ENCODE data around the gene ACADSB. TPM values are rescaled to one million over a fixed set of nuclear protein-coding genes. Genes with fewer than 3 reads are reported as not detected.

Gene ACADSB
- total RNA-seq, 4 donors from 2014 or later, result 3.0 to 31.4 (median 13.9) TPM

GRCh38 chr10:123039632-123039930 lies 30.8 kb downstream of the ACADSB start:
- Histone ChIP-seq H3K36me3 (no peaks in the 10 kb centered on the region), H3K4me1 (peaks cover 0 to 5% (median 0%) of the 10 kb centered on the region in 4 donors), H3K27ac (peak overlapping the region in 2 of 4 donors; percentile 30 to 45), H3K27me3 (no peaks in the 10 kb centered on the region), H3K9me3 (no peaks in the 10 kb centered on the region), H3K4me3 (no peak overlapping the region)
- intact Hi-C loops (cut with DNase I; ENCODE audit: low total_unique reads), result no loop called here
- in situ Hi-C loops (cut with MboI; ENCODE audit: low pct_ligation_motif_present in 1 of 4, low pct_unique_long_range_greater_than_20kb in 1 of 4, low sequenced_read_pairs in 3 of 4), result loop anchor here in 1 of 4 donors (25.0 kb wide), 1 partner anchor 523 kb away; no protein-coding TSS in a partner anchor
- TF ChIP-seq POLR2AphosphoS5 (IDR thresholded peaks at IDR 0.05), result no peak
- no peak for TF ChIP-seq EP300 (IDR thresholded peaks at IDR 0.05; ENCODE audit: low read depth)
- no peak for TF ChIP-seq CTCF (IDR thresholded peaks at IDR 0.05)
- TF ChIP-seq POLR2A (IDR thresholded peaks at IDR 0.05), result no peak
- no peak for DNase-seq

- intact Hi-C loops (cut with DNase I; ENCODE audit: low total_unique reads) (no loop called here), in situ Hi-C loops (cut with MboI; ENCODE audit: low pct_ligation_motif_present in 1 of 4, low pct_unique_long_range_greater_than_20kb in 1 of 4, low sequenced_read_pairs in 3 of 4) (loop anchor here in 2 of 4 donors (10.0 to 25.0 kb wide), 2 partner anchors 512 to 519 kb away; no protein-coding TSS in a partner anchor)
- WGBS, 2 donors (ENCODE audit: low coverage in 1 of 2), result 88 to 91% methylated on average over 11 to 12 of the region's 12 CpGs
- Histone ChIP-seq H3K36me3 (peaks cover 0 to 8% (median 4%) of the 10 kb centered on the region in 4 donors), H3K9me3 (no peaks in the 10 kb centered on the region), H3K27me3 (no peaks in the 10 kb centered on the region), H3K4me3 (no peak overlapping the region), H3K27ac (no peak overlapping the region), H3K4me1 (peaks cover 0 to 5% (median 0%) of the 10 kb centered on the region in 4 donors)
- TF ChIP-seq CTCF (IDR thresholded peaks at IDR 0.05) (no peak), EP300 (IDR thresholded peaks at IDR 0.05; ENCODE audit: low read depth) (no peak), POLR2A (IDR thresholded peaks at IDR 0.05) (no peak), POLR2AphosphoS5 (IDR thresholded peaks at IDR 0.05) (no peak)
- no peak for DNase-seq
These were observed 34.1 kb downstream of the ACADSB start for GRCh38 chr10:123042708-123043408.

DNA sequence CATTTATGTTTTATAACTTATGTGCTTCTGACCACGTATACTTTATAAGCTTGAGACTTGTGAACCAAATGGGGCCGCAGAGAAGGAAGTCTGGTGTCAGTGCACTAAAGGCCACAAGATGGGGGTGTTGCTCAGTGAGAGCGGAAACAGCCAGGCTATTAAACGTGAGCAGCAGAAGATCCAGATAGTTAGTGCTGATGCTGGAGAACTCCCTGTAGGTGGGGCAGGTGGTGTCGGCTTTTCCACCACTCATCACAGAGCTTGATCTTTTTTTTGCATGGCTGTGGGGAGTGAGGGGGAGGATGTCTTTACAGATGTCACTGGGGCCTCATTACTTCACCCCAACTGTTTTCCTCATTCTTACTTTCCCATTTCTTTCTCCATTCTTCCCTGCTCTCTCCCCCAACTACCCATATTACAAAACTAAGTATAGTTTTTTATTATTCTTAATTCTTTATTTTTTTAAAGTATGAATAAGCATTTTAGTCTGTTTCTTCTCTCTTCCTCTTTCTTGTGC lies 34.7 kb downstream of the ACADSB start:
- Histone ChIP-seq H3K27me3 (no peaks in the 10 kb centered on the region), H3K27ac (no peak overlapping the region), H3K4me3 (no peak overlapping the region), H3K9me3 (no peaks in the 10 kb centered on the region), H3K4me1 (peaks cover 0 to 5% (median 0%) of the 10 kb centered on the region in 4 donors), H3K36me3 (peaks cover 0 to 8% (median 4%) of the 10 kb centered on the region in 4 donors)
- WGBS, 2 donors (ENCODE audit: low coverage in 1 of 2), result 8 to 11% methylated on average over 3 to 5 of the region's 5 CpGs
- peak; percentile 37 to 63 (median 62) for TF ChIP-seq CTCF (IDR thresholded peaks at IDR 0.05)
- no peak for TF ChIP-seq EP300 (IDR thresholded peaks at IDR 0.05; ENCODE audit: low read depth)
- peak; percentile 37 for DNase-seq
- in situ Hi-C loops (cut with MboI; ENCODE audit: low pct_ligation_motif_present in 1 of 4, low pct_unique_long_range_greater_than_20kb in 1 of 4, low sequenced_read_pairs in 3 of 4) (loop anchor here in 2 of 4 donors (10.0 to 25.0 kb wide), 2 partner anchors 511 to 519 kb away; no protein-coding TSS in a partner anchor), intact Hi-C loops (cut with DNase I; ENCODE audit: low total_unique reads) (no loop called here)

- H3K27ac ChIP-seq, result no peak overlapping the region
- DNase-seq, result no peak
- intact Hi-C loops (cut with DNase I; ENCODE audit: low total_unique reads) (no loop called here), in situ Hi-C loops (cut with MboI; ENCODE audit: low pct_ligation_motif_present in 1 of 4, low pct_unique_long_range_greater_than_20kb in 1 of 4, low sequenced_read_pairs in 3 of 4) (loop anchor here in 2 of 4 donors (10.0 to 25.0 kb wide), 2 partner anchors 510 to 518 kb away; no protein-coding TSS in a partner anchor)
- no peaks in the 10 kb centered on the region for H3K4me1 ChIP-seq
- H3K27me3 ChIP-seq, result no peaks in the 10 kb centered on the region
- WGBS, 2 donors (ENCODE audit: low coverage in 1 of 2), result 90 to 94% methylated on average over 2 of the region's 2 CpGs
- H3K4me3 ChIP-seq, result no peak overlapping the region
- no peaks in the 10 kb centered on the region for H3K9me3 ChIP-seq
- no peak for TF ChIP-seq POLR2A (IDR thresholded peaks at IDR 0.05)
- TF ChIP-seq EP300 (IDR thresholded peaks at IDR 0.05; ENCODE audit: low read depth), result no peak
- no peak for TF ChIP-seq POLR2AphosphoS5 (IDR thresholded peaks at IDR 0.05)
- TF ChIP-seq CTCF (IDR thresholded peaks at IDR 0.05), result no peak
- peaks cover 0 to 8% (median 4%) of the 10 kb centered on the region in 4 donors for H3K36me3 ChIP-seq
These were observed 35.6 kb downstream of the ACADSB start for GRCh38 chr10:123044391-123044790.

All from transverse colon (tissue), 4 donors.